D721Med (cell line): ENCODE results near the gene TYK2.

Source experiments
- DNase-seq: peaks from one replicate; pipeline ENCODE4 v3.0.0; 2011; ENCODE audit warnings: low spot score; ENCODE audit not compliant: insufficient read length
- FAIRE-seq: peaks from 2 replicates; lab custom pipeline; 2011; peaks lifted over from hg19 to GRCh38; lab: Jason Lieb, UNC
- CTCF ChIP-seq: IDR thresholded peaks from 2 replicates; pipeline ENCODE4 v1.5.1; 2012; ENCODE audit warnings: mild to moderate bottlenecking, control low read depth; ENCODE audit not compliant: insufficient read depth; ENCODE audit errors: missing control alignments

The TYK2 gene

DNA sequence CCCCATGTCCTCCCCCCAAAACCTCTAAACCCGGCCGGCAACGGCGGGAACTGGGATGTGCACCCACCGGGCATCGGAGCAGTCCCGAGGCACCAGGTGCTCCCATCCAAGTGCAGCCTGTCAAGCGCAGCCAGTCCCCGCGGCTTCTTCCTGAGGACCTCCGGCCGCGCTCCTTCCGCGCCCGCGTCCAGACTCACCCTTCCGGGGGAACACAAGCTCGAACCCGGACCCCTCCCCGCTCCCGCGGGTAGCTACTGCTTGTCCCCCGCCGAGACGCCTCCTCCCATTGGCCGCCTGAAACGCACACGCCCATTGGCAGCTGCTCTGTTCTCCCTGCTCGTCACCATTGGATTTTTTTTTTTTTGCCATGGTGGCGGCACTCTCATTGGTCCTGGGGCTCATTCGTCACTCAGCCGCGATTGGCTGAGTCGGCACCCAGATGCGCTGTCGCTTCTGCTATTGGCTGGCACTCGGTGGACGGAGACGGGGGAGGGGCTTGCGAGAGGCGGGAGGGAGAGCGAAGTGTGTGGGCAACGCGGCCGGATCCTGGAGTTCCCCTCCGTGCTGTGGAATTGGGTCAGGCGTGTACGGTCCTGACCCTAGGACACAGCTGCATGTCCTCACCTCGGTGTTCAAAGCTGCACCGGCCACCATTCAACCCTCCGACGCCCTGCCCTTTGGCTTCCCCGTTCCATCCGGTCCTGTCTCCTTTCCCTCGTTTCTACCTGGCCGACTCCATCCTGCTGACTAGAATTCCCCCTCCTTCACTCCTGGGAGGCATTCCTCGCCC, at the start of gene TYK2:
Gene TYK2 (minus strand): TSS at position 260 of the 790 bp plus-strand sequence. CDS start 2,166 bp downstream, outside the sequence.
- DNase-seq = peak; percentile 100
- TF ChIP-seq CTCF = no peak
- no peak for FAIRE-seq

DNA sequence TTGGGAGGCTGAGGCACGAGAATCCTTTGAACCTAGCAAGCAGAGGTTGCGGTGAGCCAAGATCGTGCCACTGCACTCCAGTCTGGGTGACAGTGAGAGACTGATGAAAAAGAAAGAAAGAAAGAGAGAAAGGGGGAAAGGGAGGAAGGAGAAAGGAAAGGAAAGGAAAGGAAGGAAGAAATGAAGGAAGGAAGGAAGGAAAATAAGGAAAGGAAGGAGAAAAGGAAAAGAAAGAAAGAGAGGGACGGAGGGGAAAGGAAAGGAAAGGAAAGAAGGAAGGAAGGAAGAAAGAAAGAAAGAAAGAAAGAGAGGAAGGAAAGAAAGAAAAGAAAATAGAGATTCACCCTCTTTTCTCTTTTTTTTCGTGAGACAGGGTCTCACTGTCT, 48.6 kb upstream of the TYK2 start:
- no peak for TF ChIP-seq CTCF
- no peak for DNase-seq
- FAIRE-seq = no peak

DNA sequence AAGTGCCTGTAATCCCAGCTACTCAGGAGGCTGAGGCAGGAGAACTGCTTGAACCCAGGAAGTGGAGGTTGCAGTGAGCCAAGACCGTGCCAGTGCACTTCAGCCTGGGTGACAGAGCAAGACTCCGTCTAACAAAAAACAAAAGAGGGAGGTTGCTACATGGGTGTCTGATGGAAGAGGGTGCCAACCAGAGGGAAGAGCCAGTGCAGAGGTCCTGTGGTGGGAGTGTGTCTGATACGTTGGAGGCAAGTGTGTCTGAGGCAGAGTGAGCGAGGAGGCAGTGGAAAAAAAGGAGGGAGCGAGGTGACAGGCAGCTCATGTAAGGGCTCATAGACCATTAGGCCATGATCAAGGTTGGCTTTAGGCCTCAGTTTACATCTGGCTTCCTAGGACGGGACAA, 46.8 kb upstream of the TYK2 start:
- FAIRE-seq (no peak), DNase-seq (no peak)
- no peak for TF ChIP-seq CTCF

GRCh38 chr19:10424011-10424637, 43.8 kb upstream of the TYK2 start:
- peak; percentile 87 for TF ChIP-seq CTCF
- no peak for FAIRE-seq
- DNase-seq = peak; percentile 97

GRCh38 chr19:10422846-10423245, 42.5 kb upstream of the TYK2 start:
- no peak for FAIRE-seq
- no peak for TF ChIP-seq CTCF
- DNase-seq = no peak

GRCh38 chr19:10422046-10422461, 41.7 kb upstream of the TYK2 start:
- FAIRE-seq (no peak), DNase-seq (no peak)
- no peak for TF ChIP-seq CTCF
